KMS-11 (cell line): ENCODE data around the gene RAD51AP1.

Source experiments
- H2AFZ ChIP-seq: fragments of 200-600 bp; sonication (generic); 2 replicates; pipeline ENCODE4 v1.6.1; 2016; ENCODE audit warnings: antibody characterized with exemption, mixed run types, low read depth
- H3K27ac ChIP-seq: fragments of 200-600 bp; sonication (generic); 2 replicates; pipeline ENCODE4 v1.6.1; 2016; ENCODE audit warnings: mild to moderate bottlenecking, mixed run types
- H3K27me3 ChIP-seq: fragments of 200-600 bp; sonication (generic); 2 replicates; pipeline ENCODE4 v1.6.1; 2017; ENCODE audit warnings: mild to moderate bottlenecking, low read depth, mixed run types, moderate library complexity; ENCODE audit not compliant: insufficient read depth
- H3K36me3 ChIP-seq: fragments of 200-600 bp; sonication (generic); 2 replicates; pipeline ENCODE4 v1.6.1; 2017; ENCODE audit warnings: mild to moderate bottlenecking, mixed run types; ENCODE audit not compliant: insufficient read depth
- H3K4me1 ChIP-seq: fragments of 200-600 bp; sonication (generic); 2 replicates; pipeline ENCODE4 v1.6.1; 2016; ENCODE audit warnings: mild to moderate bottlenecking, low read depth, mixed run types; ENCODE audit not compliant: poor library complexity, severe bottlenecking
- H3K4me2 ChIP-seq: fragments of 200-600 bp; sonication (generic); 2 replicates; pipeline ENCODE4 v1.7.0; 2016; ENCODE audit warnings: mild to moderate bottlenecking, mixed run types
- H3K4me3 ChIP-seq: fragments of 200-600 bp; sonication (generic); IDR thresholded peaks from 2 replicates; pipeline ENCODE4 v1.6.1; 2017; ENCODE audit warnings: low read depth, low read length, mixed read lengths; ENCODE audit not compliant: insufficient read depth
- H3K79me2 ChIP-seq: fragments of 200-600 bp; sonication (generic); 2 replicates; pipeline ENCODE4 v1.6.1; 2016; ENCODE audit warnings: low read depth, mixed run types; ENCODE audit not compliant: insufficient read depth
- H3K9ac ChIP-seq: fragments of 200-600 bp; sonication (generic); 2 replicates; pipeline ENCODE4 v1.6.1; 2016; ENCODE audit warnings: mild to moderate bottlenecking, mixed run types
- H4K20me1 ChIP-seq: fragments of 200-600 bp; sonication (generic); 2 replicates; pipeline ENCODE4 v1.6.1; 2016; ENCODE audit warnings: mild to moderate bottlenecking, mixed run types; ENCODE audit not compliant: insufficient read depth
- TF ChIP-seq, protein P1 (sequence below): fragments of 200-600 bp; sonication (generic); conservative IDR thresholded peaks from 2 replicates; pipeline ENCODE4 v1.6.1; 2017; ENCODE audit warnings: low read depth, mild to moderate bottlenecking, antibody characterized with exemption, low read length, moderate library complexity, mixed read lengths

Gene RAD51AP1

DNA sequence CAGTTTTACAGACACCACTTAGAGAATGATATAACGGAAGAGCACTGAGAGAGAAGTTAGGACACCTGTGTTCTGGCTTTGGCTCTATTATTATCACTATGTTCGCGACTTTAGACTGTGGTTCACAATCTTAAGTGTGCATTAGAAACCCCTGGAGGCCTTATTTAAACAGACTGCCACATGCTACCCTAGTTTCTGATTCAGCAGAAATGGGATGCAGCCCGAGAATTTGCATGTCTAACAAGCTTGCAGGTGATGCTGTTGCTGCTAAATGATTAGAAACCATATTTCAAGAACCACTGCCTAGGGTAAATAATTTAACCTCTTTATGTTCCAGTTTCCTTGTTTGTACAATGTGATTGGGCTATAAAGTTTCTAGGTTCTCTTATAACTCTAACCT is 3.6 kb upstream of the RAD51AP1 start:
- Histone ChIP-seq H3K36me3 (no peaks in the 10 kb centered on the region), H3K79me2 (peaks cover 30% of the 10 kb centered on the region), H2AFZ (no peak overlapping the region), H3K27ac (no peak overlapping the region), H3K4me1 (peaks cover 18% of the 10 kb centered on the region), H4K20me1 (no peaks in the 10 kb centered on the region), H3K4me2 (no peak overlapping the region), H3K9ac (no peak overlapping the region), H3K4me3 (no peak overlapping the region), H3K27me3 (no peaks in the 10 kb centered on the region)
- TF ChIP-seq, protein P1, sequence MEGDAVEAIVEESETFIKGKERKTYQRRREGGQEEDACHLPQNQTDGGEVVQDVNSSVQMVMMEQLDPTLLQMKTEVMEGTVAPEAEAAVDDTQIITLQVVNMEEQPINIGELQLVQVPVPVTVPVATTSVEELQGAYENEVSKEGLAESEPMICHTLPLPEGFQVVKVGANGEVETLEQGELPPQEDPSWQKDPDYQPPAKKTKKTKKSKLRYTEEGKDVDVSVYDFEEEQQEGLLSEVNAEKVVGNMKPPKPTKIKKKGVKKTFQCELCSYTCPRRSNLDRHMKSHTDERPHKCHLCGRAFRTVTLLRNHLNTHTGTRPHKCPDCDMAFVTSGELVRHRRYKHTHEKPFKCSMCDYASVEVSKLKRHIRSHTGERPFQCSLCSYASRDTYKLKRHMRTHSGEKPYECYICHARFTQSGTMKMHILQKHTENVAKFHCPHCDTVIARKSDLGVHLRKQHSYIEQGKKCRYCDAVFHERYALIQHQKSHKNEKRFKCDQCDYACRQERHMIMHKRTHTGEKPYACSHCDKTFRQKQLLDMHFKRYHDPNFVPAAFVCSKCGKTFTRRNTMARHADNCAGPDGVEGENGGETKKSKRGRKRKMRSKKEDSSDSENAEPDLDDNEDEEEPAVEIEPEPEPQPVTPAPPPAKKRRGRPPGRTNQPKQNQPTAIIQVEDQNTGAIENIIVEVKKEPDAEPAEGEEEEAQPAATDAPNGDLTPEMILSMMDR = no peak

DNA sequence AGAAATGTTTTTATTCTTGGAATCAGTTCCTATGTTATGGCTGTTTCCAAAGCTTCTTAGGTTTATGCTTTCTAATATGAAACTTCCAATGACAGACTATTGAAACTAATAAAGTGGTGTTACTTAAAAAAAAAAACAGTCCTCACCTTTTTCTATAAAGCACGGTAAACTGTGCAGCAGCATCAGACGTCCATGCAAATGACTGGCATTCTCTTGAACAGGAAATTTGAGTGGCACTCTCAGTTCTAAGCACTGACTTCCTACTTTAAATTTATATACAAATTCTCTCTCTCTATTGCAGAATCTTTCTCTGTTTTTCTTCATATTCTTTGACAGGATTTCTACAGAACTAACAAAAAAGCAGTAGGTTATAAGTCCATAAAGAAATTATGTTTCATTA is 2.8 kb upstream of the RAD51AP1 start:
- no peaks in the 10 kb centered on the region for H3K36me3 ChIP-seq
- no peaks in the 10 kb centered on the region for H4K20me1 ChIP-seq
- H3K4me3 ChIP-seq = no peak overlapping the region
- H3K27ac ChIP-seq = no peak overlapping the region
- H3K79me2 ChIP-seq = peaks cover 37% of the 10 kb centered on the region
- H2AFZ ChIP-seq = no peak overlapping the region
- no peak overlapping the region for H3K4me2 ChIP-seq
- H3K4me1 ChIP-seq = peaks cover 25% of the 10 kb centered on the region
- TF ChIP-seq, protein P1 = no peak
- H3K27me3 ChIP-seq = no peaks in the 10 kb centered on the region
- no peak overlapping the region for H3K9ac ChIP-seq

DNA sequence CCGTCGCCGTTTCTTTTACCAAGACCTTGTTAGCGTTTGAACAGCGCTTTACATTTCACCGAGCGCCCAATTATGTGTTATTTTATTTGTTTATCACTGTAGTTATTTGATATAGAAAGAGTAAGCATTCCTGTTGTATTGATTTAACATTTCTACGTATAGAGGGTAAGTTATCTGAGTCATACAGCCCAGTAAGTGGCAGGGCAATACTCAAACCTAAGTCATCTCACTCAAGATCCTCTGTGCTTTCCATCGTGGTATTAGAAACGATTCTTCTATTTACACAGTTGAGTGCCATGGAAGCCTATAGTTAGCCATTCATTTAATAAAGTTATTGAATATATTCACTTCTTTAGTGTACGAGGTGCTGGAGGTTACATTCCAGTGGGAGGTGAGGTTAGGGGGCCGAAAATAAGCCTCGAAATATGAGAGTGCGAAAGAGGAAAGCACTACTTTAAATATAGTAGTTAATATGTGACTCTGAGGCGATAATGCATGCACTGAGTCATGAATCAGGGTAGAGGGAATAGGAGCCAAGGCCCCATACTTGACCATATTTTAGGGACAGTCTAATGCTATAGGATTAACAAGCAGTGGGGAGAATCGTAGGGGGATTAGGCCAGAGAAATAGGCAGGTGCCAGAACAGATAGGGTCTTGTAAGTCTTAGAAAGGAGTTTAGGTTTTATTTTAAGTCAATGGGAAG is 629 bp downstream of the RAD51AP1 start:
- TF ChIP-seq, protein P1 = no peak
- Histone ChIP-seq H2AFZ (peak overlapping the region; percentile 79; the same call in 1 of the 2 replicates), H3K27ac (peak overlapping the region; percentile 71; the same call in 1 of the 2 replicates), H4K20me1 (no peaks in the 10 kb centered on the region), H3K36me3 (no peaks in the 10 kb centered on the region; the same call in 1 of the 2 replicates), H3K4me1 (peaks cover 25% of the 10 kb centered on the region), H3K79me2 (peaks cover 43% of the 10 kb centered on the region), H3K4me2 (peak overlapping the region; percentile 95), H3K4me3 (no peak overlapping the region), H3K27me3 (no peaks in the 10 kb centered on the region), H3K9ac (peak overlapping the region; percentile 73)

DNA sequence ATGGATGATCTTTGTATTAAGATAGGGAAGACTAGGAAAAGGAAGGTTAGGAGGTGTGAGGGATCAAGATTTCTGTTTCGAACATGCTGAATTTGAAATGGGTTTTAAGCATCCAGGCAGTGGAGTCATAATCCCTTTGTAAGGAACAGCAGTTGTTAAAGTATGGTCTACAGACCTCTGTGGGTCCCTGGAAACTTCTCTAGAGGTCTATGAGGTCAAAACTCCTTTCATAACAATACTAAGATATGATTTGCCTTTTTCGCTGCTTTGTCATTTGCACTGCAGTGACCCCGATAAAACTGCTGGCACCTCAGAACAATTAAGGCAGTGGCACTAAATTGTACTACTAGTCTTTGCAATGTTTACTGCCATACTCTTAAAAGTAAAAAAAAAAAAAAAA is 1.5 kb downstream of the RAD51AP1 start:
- no peaks in the 10 kb centered on the region for H4K20me1 ChIP-seq
- no peak overlapping the region for H2AFZ ChIP-seq
- no peak overlapping the region for H3K27ac ChIP-seq
- no peak overlapping the region for H3K4me3 ChIP-seq
- H3K4me1 ChIP-seq = peaks cover 24% of the 10 kb centered on the region
- TF ChIP-seq, protein P1 = no peak
- H3K27me3 ChIP-seq = no peaks in the 10 kb centered on the region
- no peaks in the 10 kb centered on the region; the same call in 1 of the 2 replicates for H3K36me3 ChIP-seq
- peaks cover 43% of the 10 kb centered on the region for H3K79me2 ChIP-seq
- no peak overlapping the region for H3K9ac ChIP-seq
- H3K4me2 ChIP-seq = peak overlapping the region; percentile 95; the same call in 1 of the 2 replicates
